Central memory CD8-positive, alpha-beta T cell (primary cell): Measurements from ENCODE around the gene OR52J3.

Experiments used
- ATAC-seq: fragments of 150-1000 bp; cut with Tn5 transposase; replicated peaks from 2 replicates; pipeline ENCODE4 v1.10.0; 2022; ENCODE audit warnings: mild to moderate bottlenecking, moderate FRiP score, moderate number of reproducible peaks; ENCODE audit not compliant: poor library complexity, severe bottlenecking; ENCODE audit errors: extremely low read depth
- DNase-seq, 2 donors: peaks; one replicate each; pipeline ENCODE4 v3.0.0; 2021; ENCODE audit warnings: low spot score in 2 of 2
- H3K27ac Mint-ChIP-seq: one replicate; pipeline ENCODE4 v1.8.0; 2022; ENCODE audit warnings: low read depth, mild to moderate bottlenecking, moderate library complexity, mixed read lengths
- H3K27me3 Mint-ChIP-seq: one replicate; pipeline ENCODE4 v1.8.0; 2022; ENCODE audit warnings: mixed read lengths
- H3K36me3 Mint-ChIP-seq: one replicate; pipeline ENCODE4 v1.8.0; 2022; ENCODE audit warnings: mild to moderate bottlenecking, moderate library complexity, mixed read lengths; ENCODE audit not compliant: insufficient read depth
- H3K4me1 Mint-ChIP-seq: one replicate; pipeline ENCODE4 v1.8.0; 2022; ENCODE audit warnings: mixed read lengths
- H3K4me3 Mint-ChIP-seq: one replicate; pipeline ENCODE4 v1.8.0; 2022; ENCODE audit warnings: mild to moderate bottlenecking, moderate library complexity, mixed read lengths
- H3K9me3 Mint-ChIP-seq: one replicate; pipeline ENCODE4 v1.8.0; 2022; ENCODE audit warnings: mixed read lengths

The OR52J3 gene

GRCh38 chr11:5046226-5046625 is at the start of gene OR52J3:
Gene OR52J3, plus strand, starts transcription at chr11:5046526. Its CDS starts 0 bp downstream, at chr11:5046526.
- Mint-ChIP-seq H3K27me3 (no peaks in the 10 kb centered on the region), H3K4me1 (no peaks in the 10 kb centered on the region), H3K9me3 (peaks cover 9% of the 10 kb centered on the region), H3K27ac (no peak within 1 kb of the TSS), H3K4me3 (no peak within 1 kb of the TSS), H3K36me3 (no peaks in the 10 kb centered on the region)
- ATAC-seq (no peak), DNase-seq (no peak)

- no peaks in the 10 kb centered on the region for H3K36me3 Mint-ChIP-seq
- H3K27me3 Mint-ChIP-seq: no peaks in the 10 kb centered on the region
- ATAC-seq: no peak
- H3K4me1 Mint-ChIP-seq: no peaks in the 10 kb centered on the region
- DNase-seq: no peak
- H3K4me3 Mint-ChIP-seq: no peak overlapping the region
- no peak overlapping the region for H3K27ac Mint-ChIP-seq
- no peaks in the 10 kb centered on the region for H3K9me3 Mint-ChIP-seq
These were observed 41.7 kb upstream of the OR52J3 start for GRCh38 chr11:5004424-5005274.

- no peak for ATAC-seq
- Mint-ChIP-seq H3K36me3 (no peaks in the 10 kb centered on the region), H3K27me3 (no peaks in the 10 kb centered on the region), H3K4me3 (no peak overlapping the region), H3K27ac (no peak overlapping the region), H3K9me3 (no peaks in the 10 kb centered on the region), H3K4me1 (no peaks in the 10 kb centered on the region)
- DNase-seq: no peak
These were observed 38.8 kb upstream of the OR52J3 start for GRCh38 chr11:5007561-5007960.

- ATAC-seq (no peak), DNase-seq (no peak)
- Mint-ChIP-seq H3K27me3 (no peaks in the 10 kb centered on the region), H3K36me3 (no peaks in the 10 kb centered on the region), H3K4me3 (no peak overlapping the region), H3K4me1 (no peaks in the 10 kb centered on the region), H3K27ac (no peak overlapping the region), H3K9me3 (no peaks in the 10 kb centered on the region)
These were observed 35.1 kb upstream of the OR52J3 start for GRCh38 chr11:5011254-5011653.

- Mint-ChIP-seq H3K27ac (no peak overlapping the region), H3K9me3 (no peaks in the 10 kb centered on the region), H3K27me3 (no peaks in the 10 kb centered on the region), H3K36me3 (no peaks in the 10 kb centered on the region), H3K4me1 (no peaks in the 10 kb centered on the region), H3K4me3 (no peak overlapping the region)
- ATAC-seq (no peak), DNase-seq (no peak)
These were observed 33.3 kb upstream of the OR52J3 start for GRCh38 chr11:5013012-5013411.

- ATAC-seq (no peak), DNase-seq (no peak)
- H3K9me3 Mint-ChIP-seq: peaks cover 22% of the 10 kb centered on the region
- H3K4me1 Mint-ChIP-seq: no peaks in the 10 kb centered on the region
- H3K36me3 Mint-ChIP-seq: peaks cover 1% of the 10 kb centered on the region
- H3K4me3 Mint-ChIP-seq: no peak overlapping the region
- no peaks in the 10 kb centered on the region for H3K27me3 Mint-ChIP-seq
- no peak overlapping the region for H3K27ac Mint-ChIP-seq
These were observed 24.3 kb upstream of the OR52J3 start for GRCh38 chr11:5021996-5022395.

- no peaks in the 10 kb centered on the region for H3K36me3 Mint-ChIP-seq
- H3K4me3 Mint-ChIP-seq: no peak overlapping the region
- ATAC-seq: no peak
- H3K27ac Mint-ChIP-seq: no peak overlapping the region
- no peak for DNase-seq
- no peaks in the 10 kb centered on the region for H3K4me1 Mint-ChIP-seq
- H3K27me3 Mint-ChIP-seq: no peaks in the 10 kb centered on the region
- H3K9me3 Mint-ChIP-seq: peaks cover 5% of the 10 kb centered on the region
These were observed 9.7 kb upstream of the OR52J3 start for GRCh38 chr11:5036669-5037068.

GRCh38 chr11:5037926-5038325 is 8.4 kb upstream of the OR52J3 start:
- H3K4me3 Mint-ChIP-seq: no peak overlapping the region
- no peaks in the 10 kb centered on the region for H3K36me3 Mint-ChIP-seq
- no peaks in the 10 kb centered on the region for H3K27me3 Mint-ChIP-seq
- H3K4me1 Mint-ChIP-seq: no peaks in the 10 kb centered on the region
- ATAC-seq (no peak), DNase-seq (no peak)
- peaks cover 5% of the 10 kb centered on the region for H3K9me3 Mint-ChIP-seq
- no peak overlapping the region for H3K27ac Mint-ChIP-seq

GRCh38 chr11:5038341-5038740 is 8.0 kb upstream of the OR52J3 start:
- H3K27ac Mint-ChIP-seq: no peak overlapping the region
- peaks cover 5% of the 10 kb centered on the region for H3K9me3 Mint-ChIP-seq
- DNase-seq: no peak
- no peaks in the 10 kb centered on the region for H3K36me3 Mint-ChIP-seq
- H3K4me3 Mint-ChIP-seq: no peak overlapping the region
- no peaks in the 10 kb centered on the region for H3K4me1 Mint-ChIP-seq
- ATAC-seq: no peak
- H3K27me3 Mint-ChIP-seq: no peaks in the 10 kb centered on the region

- Mint-ChIP-seq H3K4me1 (no peaks in the 10 kb centered on the region), H3K36me3 (no peaks in the 10 kb centered on the region), H3K27ac (no peak overlapping the region), H3K9me3 (peaks cover 5% of the 10 kb centered on the region), H3K27me3 (no peaks in the 10 kb centered on the region), H3K4me3 (no peak overlapping the region)
- DNase-seq (no peak), ATAC-seq (no peak)
These were observed 5.5 kb upstream of the OR52J3 start for GRCh38 chr11:5040876-5041275.

GRCh38 chr11:5042091-5042490 is 4.2 kb upstream of the OR52J3 start:
- DNase-seq (no peak), ATAC-seq (no peak)
- Mint-ChIP-seq H3K9me3 (peaks cover 11% of the 10 kb centered on the region), H3K36me3 (no peaks in the 10 kb centered on the region), H3K27me3 (no peaks in the 10 kb centered on the region), H3K27ac (no peak overlapping the region), H3K4me1 (no peaks in the 10 kb centered on the region), H3K4me3 (no peak overlapping the region)

- Mint-ChIP-seq H3K27ac (no peak overlapping the region), H3K36me3 (no peaks in the 10 kb centered on the region), H3K27me3 (no peaks in the 10 kb centered on the region), H3K9me3 (peaks cover 9% of the 10 kb centered on the region), H3K4me3 (no peak overlapping the region), H3K4me1 (no peaks in the 10 kb centered on the region)
- ATAC-seq (no peak), DNase-seq (no peak)
These were observed 2.9 kb upstream of the OR52J3 start for GRCh38 chr11:5043380-5043779.

GRCh38 chr11:5046754-5047330 is 516 bp downstream of the OR52J3 start:
- H3K4me3 Mint-ChIP-seq: no peak overlapping the region
- H3K36me3 Mint-ChIP-seq: no peaks in the 10 kb centered on the region
- no peak overlapping the region for H3K27ac Mint-ChIP-seq
- H3K9me3 Mint-ChIP-seq: peaks cover 9% of the 10 kb centered on the region
- ATAC-seq (no peak), DNase-seq (no peak)
- no peaks in the 10 kb centered on the region for H3K27me3 Mint-ChIP-seq
- H3K4me1 Mint-ChIP-seq: no peaks in the 10 kb centered on the region
